Upper lobe of right lung (tissue), 1 donor: Measurements from ENCODE around the gene RPP30. TPM values are rescaled to one million over a fixed set of nuclear protein-coding genes. Genes with fewer than 3 reads are reported as not detected.

ENCODE experiments used
- ATAC-seq: fragments of 200-7000 bp; cut with Tn5 transposase; one replicate; pipeline ENCODE4 v1.9.1; 2020; ENCODE audit warnings: mild to moderate bottlenecking, moderate library complexity
- DNase-seq: peaks from one replicate; pipeline ENCODE4 v3.0.0-alpha.2; 2020
- H3K27ac ChIP-seq: fragments of 200-600 bp; one replicate; pipeline ENCODE4 v1.8.0; 2022
- H3K27me3 ChIP-seq: fragments of 200-600 bp; one replicate; pipeline ENCODE4 v1.8.0; 2022; ENCODE audit warnings: mild to moderate bottlenecking
- H3K36me3 ChIP-seq: fragments of 200-600 bp; one replicate; pipeline ENCODE4 v1.8.0; 2022
- H3K4me1 ChIP-seq: fragments of 200-600 bp; one replicate; pipeline ENCODE4 v1.8.0; 2022
- H3K4me3 ChIP-seq: fragments of 200-600 bp; one replicate; pipeline ENCODE4 v1.8.0; 2022; ENCODE audit warnings: mild to moderate bottlenecking
- H3K9me3 ChIP-seq: fragments of 200-600 bp; one replicate; pipeline ENCODE4 v1.8.0; 2022
- intact Hi-C: fragments of 100-400 bp; cut with DNase I; formaldehyde crosslinking; loops from one replicate; pipeline ENCODE4 v1.11.0; 2022
- total RNA-seq: library from RNA; stranded (reverse); fragmentation: NEBNext Ultra II Directional; extraction: Animal tissue kit (Norgen Biotek cat#: 25700); gene quantifications from one replicate; pipeline ENCODE4 v1.2.1, GENCODE V29; 2021
- TF ChIP-seq, protein P1 (sequence below): fragments of 200-600 bp; IDR thresholded peaks from one replicate; pipeline ENCODE4 v1.8.0; 2022; ENCODE audit warnings: antibody characterized with exemption
- donor health status: DM: no; HTN: yes; CAD: no; lungs with severe emphysema.

The RPP30 gene
- total RNA-seq, 1 donor from 2014 or later: 26.1 TPM

DNA sequence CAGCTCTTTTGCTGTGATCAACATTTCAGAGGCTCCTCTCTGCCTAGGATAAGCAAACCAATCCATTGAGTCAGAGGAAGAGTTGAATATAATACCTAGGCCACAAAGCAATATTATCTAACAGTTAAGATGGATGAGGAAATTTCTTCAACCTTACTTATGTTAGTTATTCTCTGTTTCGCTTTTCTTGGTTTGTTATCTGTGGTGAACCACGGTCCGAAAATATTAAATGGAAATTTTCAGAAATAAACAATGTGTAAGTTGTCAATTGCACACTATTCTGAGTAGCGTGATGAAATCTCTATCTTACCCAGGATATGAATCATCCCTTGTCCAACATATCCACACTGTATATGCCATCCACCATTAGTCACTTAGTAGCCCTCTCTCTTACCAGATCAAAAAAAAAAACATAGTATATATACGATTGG, 12.4 kb upstream of the RPP30 start:
- H3K36me3 ChIP-seq: no peaks in the 10 kb centered on the region
- no peak for ATAC-seq
- H3K27ac ChIP-seq: no peak overlapping the region
- no peak for DNase-seq
- TF ChIP-seq, protein P1, sequence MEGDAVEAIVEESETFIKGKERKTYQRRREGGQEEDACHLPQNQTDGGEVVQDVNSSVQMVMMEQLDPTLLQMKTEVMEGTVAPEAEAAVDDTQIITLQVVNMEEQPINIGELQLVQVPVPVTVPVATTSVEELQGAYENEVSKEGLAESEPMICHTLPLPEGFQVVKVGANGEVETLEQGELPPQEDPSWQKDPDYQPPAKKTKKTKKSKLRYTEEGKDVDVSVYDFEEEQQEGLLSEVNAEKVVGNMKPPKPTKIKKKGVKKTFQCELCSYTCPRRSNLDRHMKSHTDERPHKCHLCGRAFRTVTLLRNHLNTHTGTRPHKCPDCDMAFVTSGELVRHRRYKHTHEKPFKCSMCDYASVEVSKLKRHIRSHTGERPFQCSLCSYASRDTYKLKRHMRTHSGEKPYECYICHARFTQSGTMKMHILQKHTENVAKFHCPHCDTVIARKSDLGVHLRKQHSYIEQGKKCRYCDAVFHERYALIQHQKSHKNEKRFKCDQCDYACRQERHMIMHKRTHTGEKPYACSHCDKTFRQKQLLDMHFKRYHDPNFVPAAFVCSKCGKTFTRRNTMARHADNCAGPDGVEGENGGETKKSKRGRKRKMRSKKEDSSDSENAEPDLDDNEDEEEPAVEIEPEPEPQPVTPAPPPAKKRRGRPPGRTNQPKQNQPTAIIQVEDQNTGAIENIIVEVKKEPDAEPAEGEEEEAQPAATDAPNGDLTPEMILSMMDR: no peak
- H3K4me1 ChIP-seq: peaks cover 10% of the 10 kb centered on the region
- H3K27me3 ChIP-seq: peaks cover 44% of the 10 kb centered on the region
- H3K4me3 ChIP-seq: no peak overlapping the region
- no peaks in the 10 kb centered on the region for H3K9me3 ChIP-seq
- intact Hi-C loops: no loop called here

DNA sequence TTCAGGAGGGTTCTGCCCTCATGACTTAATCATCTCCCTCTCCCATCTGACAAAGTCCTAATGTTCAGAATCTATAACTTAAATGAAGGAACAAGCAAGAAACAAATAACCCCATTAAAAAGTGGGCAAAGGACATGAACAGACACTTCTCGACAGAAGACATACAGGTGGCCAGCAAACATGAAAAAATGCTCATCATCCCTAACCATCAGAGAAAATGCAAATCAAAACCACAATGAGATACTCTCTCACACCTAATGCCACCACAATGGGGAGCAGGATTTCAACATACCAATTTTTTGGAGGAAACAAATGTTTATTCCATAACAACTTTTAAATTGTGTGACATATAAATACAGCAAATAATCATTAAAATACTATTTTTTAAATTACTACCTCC, 11.0 kb upstream of the RPP30 start:
- H3K36me3 ChIP-seq: no peaks in the 10 kb centered on the region
- H3K9me3 ChIP-seq: no peaks in the 10 kb centered on the region
- intact Hi-C loops: loop anchor here (10.0 kb wide), 1 partner anchor 106 kb away; no protein-coding TSS in a partner anchor
- ATAC-seq (no peak), DNase-seq (no peak)
- no peak overlapping the region for H3K27ac ChIP-seq
- TF ChIP-seq, protein P1: no peak
- no peak overlapping the region for H3K4me3 ChIP-seq
- peaks cover 34% of the 10 kb centered on the region for H3K27me3 ChIP-seq
- peaks cover 10% of the 10 kb centered on the region for H3K4me1 ChIP-seq

DNA sequence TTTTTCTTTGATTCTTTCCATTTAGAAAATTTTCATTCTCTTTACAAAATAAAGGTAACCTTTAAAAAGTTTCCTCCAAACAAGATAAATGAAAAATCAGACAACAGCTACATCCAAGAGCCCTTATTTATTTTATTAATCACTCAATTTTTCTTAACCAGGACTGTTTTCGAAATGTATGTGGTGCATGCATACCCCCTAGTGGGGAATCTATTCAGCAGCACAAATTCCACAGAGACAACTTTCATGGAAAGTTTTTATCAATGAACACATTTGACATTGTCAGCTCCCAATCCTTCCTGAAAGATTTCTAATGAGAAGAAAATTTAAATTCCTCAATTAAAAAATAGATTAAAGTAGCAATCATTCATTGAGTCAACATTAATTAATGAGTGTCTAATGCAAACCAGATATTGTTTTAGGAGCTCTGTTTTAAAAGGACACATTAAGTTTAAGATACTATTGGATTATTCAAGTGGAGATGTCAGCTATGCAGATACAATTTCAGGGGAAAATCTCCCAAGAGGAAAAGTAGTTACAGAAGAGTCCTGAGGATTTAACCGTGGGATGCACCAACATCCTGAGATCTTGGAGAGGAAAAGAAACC, 8.8 kb upstream of the RPP30 start:
- TF ChIP-seq, protein P1: peak; percentile 63
- ATAC-seq (no peak), DNase-seq (no peak)
- intact Hi-C loops: loop anchor here (10.0 kb wide), 1 partner anchor 108 kb away; no protein-coding TSS in a partner anchor
- Histone ChIP-seq H3K27ac (no peak overlapping the region), H3K36me3 (no peaks in the 10 kb centered on the region), H3K4me3 (no peak overlapping the region), H3K9me3 (no peaks in the 10 kb centered on the region), H3K4me1 (peaks cover 5% of the 10 kb centered on the region), H3K27me3 (peaks cover 17% of the 10 kb centered on the region)

DNA sequence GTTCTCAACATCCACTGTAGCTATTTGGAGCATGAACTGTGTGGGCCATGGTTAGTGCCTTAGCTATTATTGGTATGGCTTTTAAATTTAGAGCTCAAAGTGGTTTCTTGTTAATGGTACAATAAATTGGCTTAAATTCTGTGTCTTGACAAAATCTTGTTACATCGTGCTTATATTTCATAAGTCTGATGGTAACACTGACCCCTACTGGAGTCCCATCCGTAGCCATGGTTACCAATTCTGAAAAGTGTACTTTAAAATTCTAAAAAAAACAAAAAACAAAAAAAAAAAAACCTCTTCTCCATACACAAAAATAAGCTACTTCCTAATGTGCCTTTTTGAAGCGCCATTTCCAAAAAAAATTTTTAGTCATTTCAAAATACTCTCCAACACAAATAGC, 6.4 kb upstream of the RPP30 start:
- intact Hi-C loops: loop anchor here (10.0 kb wide), 1 partner anchor 111 kb away; no protein-coding TSS in a partner anchor
- H3K4me3 ChIP-seq: no peak overlapping the region
- H3K27me3 ChIP-seq: peaks cover 17% of the 10 kb centered on the region
- TF ChIP-seq, protein P1: peak; percentile 21
- DNase-seq (no peak), ATAC-seq (no peak)
- no peaks in the 10 kb centered on the region for H3K9me3 ChIP-seq
- H3K36me3 ChIP-seq: no peaks in the 10 kb centered on the region
- H3K27ac ChIP-seq: no peak overlapping the region
- no peaks in the 10 kb centered on the region for H3K4me1 ChIP-seq

DNA sequence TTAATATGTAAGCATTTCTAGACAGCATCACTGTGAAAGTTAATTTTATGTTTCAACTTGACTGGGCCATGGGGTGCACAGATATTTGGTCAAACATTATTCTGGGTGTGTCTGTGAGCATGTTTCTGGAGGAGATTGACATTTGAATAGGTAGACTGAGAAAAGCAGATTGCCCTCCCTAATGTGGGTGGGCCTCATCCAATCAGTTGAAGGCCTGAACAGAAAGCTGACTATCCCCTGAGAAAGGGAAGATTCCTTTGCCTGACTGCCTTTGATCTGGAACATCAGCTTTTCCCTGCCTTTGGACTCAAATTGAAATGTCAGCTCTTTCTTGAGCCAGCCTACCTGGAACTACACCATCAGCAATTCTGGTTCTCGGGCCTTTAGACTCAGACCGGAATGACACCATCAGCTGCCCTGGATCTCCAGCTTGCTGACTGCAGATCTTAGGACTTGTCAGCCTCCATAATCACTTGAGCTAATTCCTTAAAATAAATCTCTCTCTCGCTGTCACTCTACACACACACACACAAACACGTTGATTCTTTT, 5.7 kb upstream of the RPP30 start:
- intact Hi-C loops: loop anchor here (10.0 kb wide), 1 partner anchor 111 kb away; no protein-coding TSS in a partner anchor

More for the DNA sequence above, 5.7 kb upstream of the RPP30 start:
- DNase-seq (no peak), ATAC-seq (no peak)
- Histone ChIP-seq H3K27me3 (peaks cover 17% of the 10 kb centered on the region), H3K4me3 (no peak overlapping the region), H3K27ac (no peak overlapping the region), H3K36me3 (no peaks in the 10 kb centered on the region), H3K9me3 (no peaks in the 10 kb centered on the region), H3K4me1 (no peaks in the 10 kb centered on the region)
- TF ChIP-seq, protein P1: no peak
